SK-N-MC (cell line): ENCODE data around the gene STK32A.

ENCODE experiments used
- EZH2 ChIP-seq: fragments of 200-600 bp; sonication (generic); IDR thresholded peaks from one replicate; pipeline ENCODE4 v1.6.1; 2017; ENCODE audit warnings: antibody characterized with exemption
- FOXP2 ChIP-seq: optimal IDR thresholded peaks from 2 replicates; pipeline ENCODE3; 2011; ENCODE audit warnings: mild to moderate bottlenecking, moderate library complexity; ENCODE audit not compliant: insufficient read depth; ENCODE audit errors: extremely low read length, control extremely low read depth

GRCh38 chr5:147327905-147328304, 93.1 kb downstream of the STK32A start:
- TF ChIP-seq EZH2 (no peak), FOXP2 (no peak)
